ENCODE data around the gene NTF3.

NTF3 gene

DNA sequence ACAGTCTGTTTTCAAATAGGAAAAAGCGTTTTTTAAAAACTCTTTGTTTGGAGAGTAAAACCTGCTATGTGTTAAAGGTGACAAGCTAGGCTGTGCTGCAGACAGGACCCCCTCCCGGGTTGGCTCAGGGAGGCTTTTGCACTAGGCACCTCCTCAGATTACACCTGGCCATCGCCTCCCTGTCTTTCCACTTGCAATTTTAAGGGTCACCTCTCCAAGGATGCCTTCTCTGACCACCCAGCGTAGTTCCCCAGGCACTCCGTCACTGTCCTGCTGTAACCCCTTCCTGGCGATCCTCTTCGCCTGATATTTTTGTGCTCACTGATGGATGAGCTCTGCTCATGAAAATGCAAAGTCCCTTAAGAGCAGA lies 80.7 kb downstream of the NTF3 start:
- Mint-ChIP-seq H3K27me3 (ENCODE audit: low read depth) (peaks cover 4% of the 10 kb centered on the region), H3K9me3 (no peaks in the 10 kb centered on the region), H3K27ac (no peak overlapping the region), H3K36me3 (ENCODE audit: low read depth) (no peaks in the 10 kb centered on the region), H3K4me3 (no peak overlapping the region), H3K4me1 (ENCODE audit: low read depth) (no peaks in the 10 kb centered on the region)

DNA sequence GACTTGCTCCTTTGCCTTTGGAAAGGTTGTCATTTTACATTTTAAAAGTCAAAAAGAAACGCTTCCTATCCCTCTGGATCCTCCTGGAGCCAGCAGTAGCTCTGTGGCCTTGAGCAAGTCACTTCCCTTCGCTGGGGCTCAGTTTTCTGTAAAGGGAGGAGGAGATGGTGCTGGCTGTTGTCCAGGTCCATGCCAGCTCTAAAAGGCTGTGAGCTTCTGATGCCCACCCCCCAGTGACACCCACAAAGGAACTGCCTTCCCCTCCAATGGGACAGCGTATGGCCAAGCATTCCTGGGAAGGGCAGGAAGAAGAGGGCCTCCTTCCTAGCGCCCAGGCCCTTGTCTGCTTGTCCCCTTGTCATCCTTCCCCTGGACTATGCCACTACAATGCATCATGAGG lies 81.5 kb downstream of the NTF3 start:
- no peaks in the 10 kb centered on the region for H3K36me3 Mint-ChIP-seq (ENCODE audit: low read depth)
- H3K27me3 Mint-ChIP-seq (ENCODE audit: low read depth) = peaks cover 4% of the 10 kb centered on the region
- no peak overlapping the region for H3K27ac Mint-ChIP-seq
- no peak overlapping the region for H3K4me3 Mint-ChIP-seq
- no peaks in the 10 kb centered on the region for H3K4me1 Mint-ChIP-seq (ENCODE audit: low read depth)
- H3K9me3 Mint-ChIP-seq = no peaks in the 10 kb centered on the region

DNA sequence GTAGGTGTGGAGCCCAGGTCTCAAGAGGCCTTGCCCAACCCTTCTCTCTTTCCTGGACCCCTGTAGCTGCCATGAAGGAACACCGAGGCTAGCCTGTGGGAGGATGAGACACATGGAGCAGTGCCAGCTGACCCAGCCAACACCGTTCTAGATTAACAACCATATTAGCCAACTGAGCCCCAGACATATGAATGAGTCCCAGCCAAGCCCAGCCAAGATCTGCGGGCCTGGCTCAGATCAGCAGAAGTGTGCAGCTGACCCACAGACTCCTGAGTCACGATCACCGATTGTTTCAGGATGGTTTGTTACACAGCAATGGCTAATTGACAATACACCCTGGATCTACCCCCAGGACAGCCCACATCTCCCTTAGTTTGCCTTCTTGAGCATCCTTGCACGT lies 82.1 kb downstream of the NTF3 start:
- Mint-ChIP-seq H3K36me3 (ENCODE audit: low read depth) (no peaks in the 10 kb centered on the region), H3K27me3 (ENCODE audit: low read depth) (peaks cover 4% of the 10 kb centered on the region), H3K4me3 (no peak overlapping the region), H3K9me3 (no peaks in the 10 kb centered on the region), H3K27ac (no peak overlapping the region), H3K4me1 (ENCODE audit: low read depth) (no peaks in the 10 kb centered on the region)

DNA sequence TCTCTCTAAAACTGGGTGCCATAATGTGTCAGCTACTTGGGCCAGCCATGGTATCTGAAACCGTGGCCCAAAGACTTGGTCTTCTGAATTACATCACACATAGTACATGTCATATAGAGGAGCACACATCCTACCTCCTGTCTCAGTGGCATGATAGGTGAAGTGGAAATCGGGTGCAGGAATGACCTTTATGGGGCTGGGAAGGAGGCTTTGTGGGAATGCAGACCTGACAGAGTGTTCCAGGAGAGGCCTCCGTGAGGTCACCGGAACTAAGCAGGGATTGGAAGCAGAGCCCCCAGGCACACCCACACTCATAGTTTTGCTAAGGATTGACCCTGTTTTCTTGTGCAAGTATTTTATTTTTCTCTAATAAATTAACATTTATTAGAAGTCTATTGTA lies 82.6 kb downstream of the NTF3 start:
- Mint-ChIP-seq H3K4me3 (no peak overlapping the region), H3K27ac (no peak overlapping the region), H3K36me3 (ENCODE audit: low read depth) (no peaks in the 10 kb centered on the region), H3K4me1 (ENCODE audit: low read depth) (no peaks in the 10 kb centered on the region), H3K9me3 (no peaks in the 10 kb centered on the region), H3K27me3 (ENCODE audit: low read depth) (peaks cover 4% of the 10 kb centered on the region)

DNA sequence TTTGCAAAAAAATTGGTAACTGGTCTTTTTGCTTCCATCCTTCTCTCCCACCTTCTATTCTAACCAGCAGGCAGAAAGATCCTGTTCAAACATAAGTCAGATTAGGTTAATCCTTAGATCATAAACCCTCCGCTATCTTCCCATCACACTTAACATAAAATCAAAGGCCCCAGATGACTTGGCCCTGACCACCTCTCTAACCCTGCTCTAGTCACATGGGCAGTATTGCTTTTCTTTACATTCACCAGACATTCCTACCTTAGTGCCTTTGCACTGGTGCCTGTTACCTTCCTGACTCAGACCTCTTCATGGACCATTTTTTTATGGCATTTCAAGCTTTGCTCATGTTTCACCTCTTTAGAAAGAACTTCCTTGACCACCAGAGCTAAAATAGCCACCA lies 83.5 kb downstream of the NTF3 start:
- H3K4me3 Mint-ChIP-seq = no peak overlapping the region
- peaks cover 4% of the 10 kb centered on the region for H3K27me3 Mint-ChIP-seq (ENCODE audit: low read depth)
- no peaks in the 10 kb centered on the region for H3K9me3 Mint-ChIP-seq
- no peaks in the 10 kb centered on the region for H3K4me1 Mint-ChIP-seq (ENCODE audit: low read depth)
- no peak overlapping the region for H3K27ac Mint-ChIP-seq
- no peaks in the 10 kb centered on the region for H3K36me3 Mint-ChIP-seq (ENCODE audit: low read depth)

DNA sequence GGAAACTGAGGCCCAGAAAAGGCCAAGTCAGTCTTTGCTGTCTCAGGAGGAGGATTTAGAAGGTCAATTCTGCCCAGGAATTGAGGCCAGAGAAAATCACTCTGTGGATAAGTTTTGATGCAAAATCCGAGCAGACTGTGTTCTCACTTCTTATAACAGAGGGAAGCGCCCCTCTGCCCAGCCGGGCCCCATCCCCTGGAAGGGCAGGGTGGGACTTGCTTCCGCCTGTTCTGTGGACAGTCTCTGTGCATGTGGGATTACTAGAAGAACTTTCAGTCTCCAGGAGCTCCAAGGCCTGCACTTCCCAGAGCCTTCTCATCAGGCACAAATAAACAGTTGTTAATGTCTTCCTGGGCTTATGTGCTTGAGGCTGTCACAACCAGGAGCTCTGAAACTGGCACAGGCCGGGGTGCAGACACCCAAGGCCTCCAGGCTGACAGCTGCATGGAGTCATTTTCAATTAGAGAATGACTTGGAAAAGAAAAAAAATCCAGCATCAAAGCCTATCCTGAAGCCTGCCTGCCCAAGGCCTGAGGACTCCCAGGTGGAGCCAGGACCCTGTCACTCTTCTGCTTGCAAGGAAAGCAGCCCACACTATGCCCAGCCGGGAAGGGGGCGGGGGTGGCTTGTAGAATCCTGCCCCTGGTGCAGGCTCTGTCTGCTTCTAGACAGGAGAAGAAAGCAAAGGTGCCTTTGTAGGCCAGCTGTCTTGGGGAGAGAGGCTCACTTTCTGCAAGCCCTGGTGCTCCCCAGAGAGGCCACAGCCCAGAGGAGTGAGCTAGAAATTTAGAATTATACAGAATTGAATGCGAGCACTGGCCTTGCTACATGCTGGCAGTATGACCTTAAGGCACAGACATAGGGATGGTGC lies 84.7 kb downstream of the NTF3 start:
- no peak overlapping the region for H3K27ac Mint-ChIP-seq
- no peaks in the 10 kb centered on the region for H3K9me3 Mint-ChIP-seq
- no peaks in the 10 kb centered on the region for H3K36me3 Mint-ChIP-seq (ENCODE audit: low read depth)
- H3K4me1 Mint-ChIP-seq (ENCODE audit: low read depth) = no peaks in the 10 kb centered on the region
- no peak overlapping the region for H3K4me3 Mint-ChIP-seq
- H3K27me3 Mint-ChIP-seq (ENCODE audit: low read depth) = no peaks in the 10 kb centered on the region

DNA sequence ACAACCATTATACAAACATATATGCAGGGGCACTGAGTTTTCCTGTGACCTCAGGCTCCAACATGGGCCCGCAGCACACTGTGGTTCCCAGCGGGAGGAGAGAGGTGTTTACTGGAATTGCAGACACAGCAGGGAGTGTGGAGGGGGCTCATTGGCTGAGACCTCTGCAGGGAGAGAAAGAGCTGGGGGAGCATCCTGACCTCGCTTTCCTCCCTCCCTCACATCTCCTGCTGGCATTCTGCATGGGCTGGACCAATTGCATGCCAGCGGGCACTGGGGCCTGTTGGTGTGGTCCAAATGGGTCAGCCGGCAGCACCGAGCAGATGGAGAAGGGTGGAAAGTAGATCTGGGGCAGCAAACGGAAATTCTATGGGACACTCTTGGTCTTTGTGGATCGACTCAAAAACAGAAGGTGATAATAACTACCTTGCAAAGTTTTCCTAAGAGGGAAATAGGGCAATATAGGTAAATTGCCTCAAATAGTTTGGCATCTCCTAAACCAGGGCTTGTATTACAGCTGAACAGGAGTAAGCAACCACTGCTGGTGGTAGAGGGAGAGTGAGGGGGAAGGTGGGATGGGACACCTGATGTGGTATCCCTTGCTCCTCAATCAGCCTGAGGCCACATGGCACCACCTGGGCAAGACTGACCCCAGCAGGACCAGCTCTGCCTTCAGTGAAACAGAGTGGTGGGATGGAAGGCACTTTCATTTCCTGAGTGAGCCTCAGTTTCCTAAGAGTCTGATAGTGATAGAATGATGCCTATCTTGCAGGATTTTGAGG lies 86.9 kb downstream of the NTF3 start:
- Mint-ChIP-seq H3K27me3 (ENCODE audit: low read depth) (no peaks in the 10 kb centered on the region), H3K4me1 (ENCODE audit: low read depth) (no peaks in the 10 kb centered on the region), H3K4me3 (no peak overlapping the region), H3K27ac (no peak overlapping the region), H3K36me3 (ENCODE audit: low read depth) (no peaks in the 10 kb centered on the region), H3K9me3 (no peaks in the 10 kb centered on the region)

DNA sequence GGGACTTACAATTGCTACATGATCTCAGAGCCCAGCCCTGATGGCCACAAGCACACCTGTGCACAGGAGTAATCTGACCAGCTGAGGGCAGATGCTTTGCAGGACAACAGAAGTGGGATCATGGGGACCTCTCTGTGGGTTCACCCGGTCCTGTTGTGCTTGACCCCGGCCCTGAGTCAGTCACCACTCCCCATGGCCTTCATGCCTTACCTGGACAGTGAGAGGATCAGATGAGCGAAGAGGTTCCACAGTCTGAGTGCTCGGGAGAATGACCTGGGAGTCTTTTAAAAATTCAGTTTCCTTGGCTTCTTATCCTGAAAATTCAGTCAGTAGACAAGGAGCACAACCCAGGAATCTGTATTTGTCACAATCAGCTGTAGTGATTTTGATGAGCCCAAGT lies 88.1 kb downstream of the NTF3 start:
- Mint-ChIP-seq H3K4me3 (no peak overlapping the region), H3K9me3 (no peaks in the 10 kb centered on the region), H3K36me3 (ENCODE audit: low read depth) (no peaks in the 10 kb centered on the region), H3K27ac (no peak overlapping the region), H3K4me1 (ENCODE audit: low read depth) (no peaks in the 10 kb centered on the region), H3K27me3 (ENCODE audit: low read depth) (no peaks in the 10 kb centered on the region)

DNA sequence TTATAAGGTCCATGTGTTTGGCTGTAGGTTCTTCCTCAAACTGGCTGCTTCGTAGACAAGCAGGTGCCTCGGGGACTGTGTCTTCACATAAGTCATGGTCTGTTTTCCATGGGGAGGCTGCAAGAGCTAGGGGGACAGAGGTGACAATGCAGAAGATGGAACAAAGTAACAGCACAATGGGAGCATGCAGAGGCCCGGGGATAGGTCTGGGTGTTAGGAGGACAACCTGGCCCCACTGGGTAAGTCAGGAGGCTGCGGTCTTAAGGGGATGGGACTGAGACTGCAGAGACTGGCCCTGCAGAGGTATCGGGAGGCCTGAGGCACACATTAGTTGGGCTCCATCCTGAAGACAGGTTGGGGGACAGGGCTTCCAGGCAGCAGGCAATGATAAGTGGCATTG lies 88.9 kb downstream of the NTF3 start:
- Mint-ChIP-seq H3K36me3 (ENCODE audit: low read depth) (no peaks in the 10 kb centered on the region), H3K27me3 (ENCODE audit: low read depth) (no peaks in the 10 kb centered on the region)

DNA sequence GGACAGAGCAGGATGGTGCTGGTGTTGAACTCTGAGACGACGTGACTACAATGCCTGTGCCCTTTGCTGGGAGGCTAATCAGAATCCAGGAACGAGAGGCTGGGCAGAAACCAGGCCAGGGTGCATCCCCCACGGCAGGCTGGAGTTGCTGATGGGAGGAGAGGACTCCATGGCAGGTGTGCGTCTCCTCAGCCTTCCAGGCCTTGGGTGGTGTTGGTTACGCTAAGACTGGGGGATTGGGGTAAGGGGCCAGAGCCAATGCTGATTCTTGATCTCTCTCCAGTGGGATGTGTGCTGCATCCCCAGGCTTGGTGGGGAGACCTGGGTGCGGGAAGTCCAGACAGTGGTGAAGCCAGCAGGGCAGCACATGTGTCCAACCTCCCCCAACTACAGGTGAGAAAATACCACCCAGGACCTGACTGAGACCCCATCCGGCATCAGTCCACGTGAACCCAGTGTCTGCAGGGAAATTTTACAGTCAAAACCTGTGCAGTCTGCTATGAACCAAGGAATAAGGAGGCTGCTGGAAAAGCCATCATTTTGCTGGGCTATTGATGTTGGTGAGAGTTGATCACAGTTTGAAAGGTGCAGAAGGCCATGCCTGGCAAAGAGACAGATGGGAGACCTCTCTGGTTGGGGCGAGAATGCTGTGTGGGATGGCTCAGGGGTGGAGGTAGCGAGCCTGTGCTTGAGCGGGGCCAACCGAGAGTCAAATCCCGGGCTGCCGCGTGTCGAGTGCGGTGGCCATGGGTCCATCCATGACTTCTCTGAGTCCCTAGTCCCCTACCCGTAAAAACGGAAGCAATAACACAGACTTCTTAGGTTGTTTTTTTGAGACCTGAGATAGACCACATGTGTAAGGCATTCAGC lies 89.8 kb downstream of the NTF3 start:
- H3K27ac Mint-ChIP-seq = no peak overlapping the region
- H3K4me3 Mint-ChIP-seq = no peak overlapping the region
- H3K36me3 Mint-ChIP-seq (ENCODE audit: low read depth) = no peaks in the 10 kb centered on the region
- H3K27me3 Mint-ChIP-seq (ENCODE audit: low read depth) = no peaks in the 10 kb centered on the region
- no peaks in the 10 kb centered on the region for H3K4me1 Mint-ChIP-seq (ENCODE audit: low read depth)
- H3K9me3 Mint-ChIP-seq = no peaks in the 10 kb centered on the region

More for the DNA sequence above, 88.9 kb downstream of the NTF3 start:
- H3K9me3 Mint-ChIP-seq = no peaks in the 10 kb centered on the region
- H3K27ac Mint-ChIP-seq = no peak overlapping the region
- no peak overlapping the region for H3K4me3 Mint-ChIP-seq
- H3K4me1 Mint-ChIP-seq (ENCODE audit: low read depth) = no peaks in the 10 kb centered on the region

DNA sequence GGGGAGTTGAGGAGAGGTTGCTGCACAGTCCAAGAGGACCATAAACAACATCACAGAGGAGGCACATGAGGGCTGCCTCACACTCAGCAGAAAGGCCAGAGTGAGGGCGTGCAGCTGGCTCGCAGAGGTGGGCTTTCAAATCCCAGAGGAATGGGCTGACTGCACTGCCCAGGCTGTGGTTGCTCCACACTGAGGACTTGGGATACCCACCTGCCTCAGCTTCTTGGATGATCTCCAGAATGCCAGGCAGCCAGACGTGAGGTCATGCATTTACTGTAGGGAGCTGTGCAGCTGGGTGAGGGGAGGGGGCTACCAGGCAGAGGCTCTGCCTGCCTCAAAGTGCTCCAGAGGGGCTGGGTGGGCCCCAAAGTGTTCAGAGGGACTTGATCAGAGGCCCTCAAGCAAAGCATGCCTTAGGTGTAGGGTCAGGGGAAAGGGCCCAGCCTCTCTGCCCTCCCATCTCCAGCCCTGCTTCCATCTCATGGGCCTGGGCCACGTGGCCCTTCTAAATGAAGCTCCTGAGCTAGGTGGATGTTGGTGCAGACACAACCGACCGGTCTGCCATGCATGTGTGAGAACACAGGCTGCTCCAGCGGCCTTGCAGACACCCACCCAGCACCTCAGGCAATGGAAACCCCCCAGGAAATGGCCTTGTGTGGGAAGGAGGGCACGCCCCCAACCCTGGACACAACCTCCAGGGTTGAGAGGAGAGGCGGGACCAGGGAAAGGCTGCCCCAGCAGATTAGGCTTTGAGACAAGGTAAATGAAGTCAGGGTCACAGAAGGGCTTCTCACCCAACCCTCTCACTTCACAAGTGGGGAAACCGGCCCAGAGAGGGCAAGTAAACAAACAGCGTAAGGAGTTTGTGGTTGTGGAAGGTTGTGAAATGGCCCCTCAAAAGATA lies 90.8 kb downstream of the NTF3 start:
- no peak overlapping the region for H3K27ac Mint-ChIP-seq
- peaks cover 3% of the 10 kb centered on the region for H3K27me3 Mint-ChIP-seq (ENCODE audit: low read depth)
- no peaks in the 10 kb centered on the region for H3K9me3 Mint-ChIP-seq
- H3K4me1 Mint-ChIP-seq (ENCODE audit: low read depth) = no peaks in the 10 kb centered on the region
- H3K4me3 Mint-ChIP-seq = no peak overlapping the region
- no peaks in the 10 kb centered on the region for H3K36me3 Mint-ChIP-seq (ENCODE audit: low read depth)

DNA sequence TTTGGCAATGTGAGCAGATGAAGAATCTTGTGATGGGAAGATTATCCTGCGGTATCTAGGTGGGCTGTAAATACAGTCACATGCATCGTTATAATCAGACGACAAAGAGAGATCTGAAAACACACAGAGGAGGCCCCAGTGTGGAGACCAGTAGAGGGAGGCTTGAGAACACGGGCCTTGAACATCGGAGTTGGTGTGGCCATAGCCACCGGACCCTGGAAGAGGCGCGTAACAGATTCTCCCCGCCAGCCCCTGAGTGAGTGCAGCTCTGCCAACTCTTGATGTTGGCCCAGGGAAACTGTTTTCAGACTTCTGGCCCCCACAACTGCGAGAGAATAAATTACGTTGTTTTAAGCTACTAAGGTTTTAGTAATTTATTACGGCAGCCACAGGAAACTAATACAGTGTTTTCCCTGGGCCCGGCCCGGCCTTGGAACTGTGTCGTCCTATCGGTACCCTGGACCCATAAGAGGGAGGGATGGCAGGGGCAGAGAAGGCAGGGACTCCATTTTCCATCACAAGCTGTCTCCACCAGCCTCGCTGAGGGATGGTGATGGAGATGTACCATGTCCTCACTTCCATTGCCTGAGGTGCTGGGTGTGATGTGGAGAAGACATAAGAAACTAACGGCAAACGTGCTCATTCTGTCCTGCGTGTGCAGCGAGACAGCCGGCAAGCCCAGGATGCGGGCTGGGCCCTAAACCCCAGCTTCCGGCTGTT lies 91.6 kb downstream of the NTF3 start:
- Mint-ChIP-seq H3K27ac (no peak overlapping the region), H3K9me3 (no peaks in the 10 kb centered on the region), H3K27me3 (ENCODE audit: low read depth) (peaks cover 3% of the 10 kb centered on the region), H3K36me3 (ENCODE audit: low read depth) (no peaks in the 10 kb centered on the region), H3K4me1 (ENCODE audit: low read depth) (no peaks in the 10 kb centered on the region), H3K4me3 (no peak overlapping the region)

DNA sequence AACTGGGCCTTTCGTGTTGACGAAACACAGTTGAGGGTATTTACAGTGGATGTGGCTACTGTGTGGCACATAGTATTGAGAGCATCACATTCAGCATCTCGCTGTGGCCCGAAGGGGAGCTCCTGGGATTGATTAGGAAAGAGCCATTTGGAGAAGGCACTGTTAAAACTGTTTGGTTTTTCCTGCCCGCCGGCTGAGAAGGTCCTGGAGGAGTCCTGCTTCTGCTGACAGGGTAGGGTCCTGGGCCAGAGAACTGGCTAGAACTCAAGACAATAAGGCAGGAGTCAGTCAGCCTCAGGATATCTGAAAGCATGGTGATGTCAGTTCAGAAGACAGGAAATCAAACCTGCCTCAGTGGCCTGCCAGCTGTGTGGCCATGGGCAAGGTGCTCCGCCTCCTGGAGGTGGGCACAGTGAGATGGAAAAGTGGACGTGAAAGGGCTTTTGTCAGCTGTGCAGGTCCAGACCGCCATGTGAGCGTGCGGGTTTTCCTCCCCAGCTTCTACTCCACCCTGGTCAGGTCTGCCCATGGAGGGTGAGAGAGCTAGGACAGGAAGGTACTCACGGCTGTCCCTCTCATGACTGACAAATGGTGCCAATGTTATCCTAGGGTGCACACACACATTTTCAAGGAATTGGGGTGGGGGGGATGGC lies 92.3 kb downstream of the NTF3 start:
- no peak overlapping the region for H3K27ac Mint-ChIP-seq
- H3K4me3 Mint-ChIP-seq = no peak overlapping the region
- H3K27me3 Mint-ChIP-seq (ENCODE audit: low read depth) = peaks cover 8% of the 10 kb centered on the region
- H3K36me3 Mint-ChIP-seq (ENCODE audit: low read depth) = no peaks in the 10 kb centered on the region
- no peaks in the 10 kb centered on the region for H3K9me3 Mint-ChIP-seq
- H3K4me1 Mint-ChIP-seq (ENCODE audit: low read depth) = no peaks in the 10 kb centered on the region
